Endothelial cell (in vitro differentiated cells): ENCODE measurements around the gene EPX. TPM values are rescaled to one million over a fixed set of nuclear protein-coding genes. Genes with fewer than 3 reads are reported as not detected.

Experiments
- DNase-seq: peaks from one replicate; pipeline ENCODE4 v3.0.0; 2021; ENCODE audit warnings: low spot score
- H3K27ac Mint-ChIP-seq: one replicate; pipeline ENCODE4 v1.8.0; 2021; ENCODE audit warnings: mixed read lengths, inconsistent platforms; ENCODE audit not compliant: unreplicated experiment
- H3K27me3 Mint-ChIP-seq: one replicate; pipeline ENCODE4 v1.8.0; 2021; ENCODE audit warnings: mild to moderate bottlenecking, moderate library complexity, mixed read lengths, inconsistent platforms; ENCODE audit not compliant: unreplicated experiment
- H3K36me3 Mint-ChIP-seq: one replicate; pipeline ENCODE4 v1.8.0; 2021; ENCODE audit warnings: mild to moderate bottlenecking, low read depth, mixed read lengths, inconsistent platforms; ENCODE audit not compliant: unreplicated experiment
- H3K4me1 Mint-ChIP-seq: one replicate; pipeline ENCODE4 v1.8.0; 2021; ENCODE audit warnings: mild to moderate bottlenecking, mixed read lengths, inconsistent platforms; ENCODE audit not compliant: unreplicated experiment
- H3K4me3 Mint-ChIP-seq: one replicate; pipeline ENCODE4 v1.8.0; 2021; ENCODE audit warnings: mild to moderate bottlenecking, mixed read lengths, inconsistent platforms; ENCODE audit not compliant: unreplicated experiment
- H3K9me3 Mint-ChIP-seq: one replicate; pipeline ENCODE4 v1.8.0; 2021; ENCODE audit warnings: mixed read lengths, inconsistent platforms; ENCODE audit not compliant: unreplicated experiment
- CTCF ChIP-seq: fragments of 200-600 bp; sonication (generic); IDR thresholded peaks from one replicate; pipeline ENCODE4 v1.5.0; 2021; ENCODE audit warnings: antibody characterized with exemption; ENCODE audit not compliant: unreplicated experiment
- total RNA-seq: library from RNA; stranded (reverse); fragmentation: NEBNext Ultra II Directional; extraction: Animal tissue kit (Norgen Biotek cat#: 25700); gene quantifications from one replicate; pipeline ENCODE4 v1.2.1, GENCODE V29; 2021; ENCODE audit not compliant: unreplicated experiment

EPX gene
- total RNA-seq, 1 donor from 2014 or later: not detected

- no peak for DNase-seq
- Mint-ChIP-seq H3K36me3 (no peaks in the 10 kb centered on the region), H3K9me3 (no peaks in the 10 kb centered on the region), H3K27me3 (peaks cover 6% of the 10 kb centered on the region), H3K27ac (no peak overlapping the region), H3K4me1 (no peaks in the 10 kb centered on the region), H3K4me3 (no peak overlapping the region)
- no peak for TF ChIP-seq CTCF
Measured at GRCh38 chr17:58191241-58191896, 1.2 kb upstream of the EPX start.

GRCh38 chr17:58193641-58194255, 1.2 kb downstream of the EPX start:
- no peak for DNase-seq
- H3K4me1 Mint-ChIP-seq: no peaks in the 10 kb centered on the region
- H3K27me3 Mint-ChIP-seq: peaks cover 8% of the 10 kb centered on the region
- H3K36me3 Mint-ChIP-seq: no peaks in the 10 kb centered on the region
- H3K9me3 Mint-ChIP-seq: no peaks in the 10 kb centered on the region
- H3K27ac Mint-ChIP-seq: no peak overlapping the region
- TF ChIP-seq CTCF: no peak
- no peak overlapping the region for H3K4me3 Mint-ChIP-seq

GRCh38 chr17:58195518-58196123, 3.1 kb downstream of the EPX start:
- no peak for DNase-seq
- Mint-ChIP-seq H3K4me1 (no peaks in the 10 kb centered on the region), H3K36me3 (no peaks in the 10 kb centered on the region), H3K27me3 (peaks cover 10% of the 10 kb centered on the region), H3K9me3 (no peaks in the 10 kb centered on the region), H3K4me3 (no peak overlapping the region), H3K27ac (no peak overlapping the region)
- no peak for TF ChIP-seq CTCF

- Mint-ChIP-seq H3K9me3 (no peaks in the 10 kb centered on the region), H3K27me3 (peaks cover 10% of the 10 kb centered on the region), H3K4me1 (no peaks in the 10 kb centered on the region), H3K4me3 (no peak overlapping the region), H3K27ac (no peak overlapping the region), H3K36me3 (no peaks in the 10 kb centered on the region)
- DNase-seq: no peak
- TF ChIP-seq CTCF: no peak
Measured at GRCh38 chr17:58196610-58197009, 4.1 kb downstream of the EPX start.
